ENCODE data around the gene GIGYF2.

GIGYF2 gene

DNA sequence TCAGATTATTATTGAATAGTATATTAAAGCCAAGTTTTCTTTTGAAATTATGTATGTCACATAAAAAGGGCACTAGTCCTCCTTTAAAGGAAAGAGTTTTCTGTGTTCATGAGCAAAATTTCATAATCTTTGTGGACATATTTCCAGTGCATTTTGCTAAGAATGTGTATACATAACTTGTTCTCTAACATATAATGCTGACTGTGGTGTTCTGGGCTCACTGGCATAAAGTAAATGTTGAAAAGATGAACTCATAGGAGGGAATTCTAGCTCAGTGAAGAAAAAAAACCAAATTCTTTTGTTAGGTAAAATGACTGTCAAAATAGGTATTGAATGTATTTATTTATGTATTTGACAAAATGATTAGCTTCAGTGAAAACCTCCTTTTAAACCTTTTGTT lies 73.1 kb downstream of the GIGYF2 start (continued):
- TF ChIP-seq, protein P1, sequence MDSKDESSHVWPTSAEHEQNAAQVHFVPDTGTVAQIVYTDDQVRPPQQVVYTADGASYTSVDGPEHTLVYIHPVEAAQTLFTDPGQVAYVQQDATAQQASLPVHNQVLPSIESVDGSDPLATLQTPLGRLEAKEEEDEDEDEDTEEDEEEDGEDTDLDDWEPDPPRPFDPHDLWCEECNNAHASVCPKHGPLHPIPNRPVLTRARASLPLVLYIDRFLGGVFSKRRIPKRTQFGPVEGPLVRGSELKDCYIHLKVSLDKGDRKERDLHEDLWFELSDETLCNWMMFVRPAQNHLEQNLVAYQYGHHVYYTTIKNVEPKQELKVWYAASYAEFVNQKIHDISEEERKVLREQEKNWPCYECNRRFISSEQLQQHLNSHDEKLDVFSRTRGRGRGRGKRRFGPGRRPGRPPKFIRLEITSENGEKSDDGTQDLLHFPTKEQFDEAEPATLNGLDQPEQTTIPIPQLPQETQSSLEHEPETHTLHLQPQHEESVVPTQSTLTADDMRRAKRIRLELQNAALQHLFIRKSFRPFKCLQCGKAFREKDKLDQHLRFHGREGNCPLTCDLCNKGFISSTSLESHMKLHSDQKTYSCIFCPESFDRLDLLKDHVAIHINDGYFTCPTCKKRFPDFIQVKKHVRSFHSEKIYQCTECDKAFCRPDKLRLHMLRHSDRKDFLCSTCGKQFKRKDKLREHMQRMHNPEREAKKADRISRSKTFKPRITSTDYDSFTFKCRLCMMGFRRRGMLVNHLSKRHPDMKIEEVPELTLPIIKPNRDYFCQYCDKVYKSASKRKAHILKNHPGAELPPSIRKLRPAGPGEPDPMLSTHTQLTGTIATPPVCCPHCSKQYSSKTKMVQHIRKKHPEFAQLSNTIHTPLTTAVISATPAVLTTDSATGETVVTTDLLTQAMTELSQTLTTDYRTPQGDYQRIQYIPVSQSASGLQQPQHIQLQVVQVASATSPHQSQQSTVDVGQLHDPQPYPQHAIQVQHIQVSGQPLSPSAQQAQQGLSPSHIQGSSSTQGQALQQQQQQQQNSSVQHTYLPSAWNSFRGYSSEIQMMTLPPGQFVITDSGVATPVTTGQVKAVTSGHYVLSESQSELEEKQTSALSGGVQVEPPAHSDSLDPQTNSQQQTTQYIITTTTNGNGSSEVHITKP (tag by site-specific recombination; IDR thresholded peaks at IDR 0.05), result no peak
- TF ChIP-seq WT1 (tag by site-specific recombination; IDR thresholded peaks at IDR 0.05) (no peak), ZNF19 (tag by site-specific recombination; IDR thresholded peaks at IDR 0.05; ENCODE audit: low read depth) (no peak), ZNF624 (tag by site-specific recombination; IDR thresholded peaks at IDR 0.05) (no peak), ZNF354C (tag by site-specific recombination; IDR thresholded peaks at IDR 0.05; ENCODE audit: borderline replicate concordance, low read depth) (no peak)

DNA sequence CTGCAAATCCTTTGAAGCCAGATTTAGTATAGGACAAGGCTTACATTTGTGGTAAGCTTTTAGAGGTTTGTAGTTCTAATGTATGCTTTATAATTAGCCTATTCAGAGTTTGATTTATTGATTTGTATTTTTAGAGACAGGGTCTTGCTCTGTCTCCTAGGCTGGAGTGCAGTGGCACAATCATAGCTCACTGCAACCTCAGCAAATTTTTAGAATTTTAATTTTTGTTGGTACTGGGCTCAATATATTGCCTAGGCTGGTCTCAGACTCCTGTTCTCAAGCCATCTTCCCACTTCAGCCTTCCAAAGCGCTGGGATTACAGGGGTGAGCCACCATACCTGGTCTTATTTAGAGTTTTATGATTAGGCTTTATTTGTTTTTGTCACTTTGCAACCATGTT lies 74.7 kb downstream of the GIGYF2 start:
- ChIA-PET POLR2A (no interaction called here), CTCF (interaction anchor here (1.9 kb wide), 1 partner anchor 9 kb away, joined by 7 read pairs; no protein-coding TSS in a partner anchor)
- no peak overlapping the region for H3K4me3 ChIP-seq (ENCODE audit: low read depth, low read length)
- no peak overlapping the region for H3K27ac ChIP-seq (ENCODE audit: extremely low read depth, low read depth, low read length)
- no peak for TF ChIP-seq ZNF423 (tag by site-specific recombination; IDR thresholded peaks at IDR 0.05)
- TF ChIP-seq ZBTB1 (tag by site-specific recombination; IDR thresholded peaks at IDR 0.05), result no peak
- TF ChIP-seq, protein P2, sequence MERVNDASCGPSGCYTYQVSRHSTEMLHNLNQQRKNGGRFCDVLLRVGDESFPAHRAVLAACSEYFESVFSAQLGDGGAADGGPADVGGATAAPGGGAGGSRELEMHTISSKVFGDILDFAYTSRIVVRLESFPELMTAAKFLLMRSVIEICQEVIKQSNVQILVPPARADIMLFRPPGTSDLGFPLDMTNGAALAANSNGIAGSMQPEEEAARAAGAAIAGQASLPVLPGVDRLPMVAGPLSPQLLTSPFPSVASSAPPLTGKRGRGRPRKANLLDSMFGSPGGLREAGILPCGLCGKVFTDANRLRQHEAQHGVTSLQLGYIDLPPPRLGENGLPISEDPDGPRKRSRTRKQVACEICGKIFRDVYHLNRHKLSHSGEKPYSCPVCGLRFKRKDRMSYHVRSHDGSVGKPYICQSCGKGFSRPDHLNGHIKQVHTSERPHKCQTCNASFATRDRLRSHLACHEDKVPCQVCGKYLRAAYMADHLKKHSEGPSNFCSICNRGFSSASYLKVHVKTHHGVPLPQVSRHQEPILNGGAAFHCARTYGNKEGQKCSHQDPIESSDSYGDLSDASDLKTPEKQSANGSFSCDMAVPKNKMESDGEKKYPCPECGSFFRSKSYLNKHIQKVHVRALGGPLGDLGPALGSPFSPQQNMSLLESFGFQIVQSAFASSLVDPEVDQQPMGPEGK (tag by site-specific recombination; IDR thresholded peaks at IDR 0.05), result no peak
- TF ChIP-seq ZNF610 (tag by site-specific recombination; IDR thresholded peaks at IDR 0.05; ENCODE audit: borderline replicate concordance), result no peak
- TF ChIP-seq GLI4 (tag by site-specific recombination; IDR thresholded peaks at IDR 0.05), result no peak
- TF ChIP-seq ZNF596 (tag by site-specific recombination; IDR thresholded peaks at IDR 0.05), result no peak
- TF ChIP-seq PBX3 (CRISPR knock-in tag; IDR thresholded peaks at IDR 0.05), result no peak
- TF ChIP-seq ZIC2 (tag by site-specific recombination; IDR thresholded peaks at IDR 0.05), result no peak
- TF ChIP-seq ZNF777 (tag by site-specific recombination; IDR thresholded peaks at IDR 0.05; ENCODE audit: borderline replicate concordance), result no peak
- TF ChIP-seq ZNF449 (tag by site-specific recombination; IDR thresholded peaks at IDR 0.05), result no peak
- no peak for TF ChIP-seq ZNF707 (tag by site-specific recombination; IDR thresholded peaks at IDR 0.05)
- TF ChIP-seq ZNF670 (tag by site-specific recombination; IDR thresholded peaks at IDR 0.05; ENCODE audit: low read depth), result no peak
- TF ChIP-seq, protein P3, sequence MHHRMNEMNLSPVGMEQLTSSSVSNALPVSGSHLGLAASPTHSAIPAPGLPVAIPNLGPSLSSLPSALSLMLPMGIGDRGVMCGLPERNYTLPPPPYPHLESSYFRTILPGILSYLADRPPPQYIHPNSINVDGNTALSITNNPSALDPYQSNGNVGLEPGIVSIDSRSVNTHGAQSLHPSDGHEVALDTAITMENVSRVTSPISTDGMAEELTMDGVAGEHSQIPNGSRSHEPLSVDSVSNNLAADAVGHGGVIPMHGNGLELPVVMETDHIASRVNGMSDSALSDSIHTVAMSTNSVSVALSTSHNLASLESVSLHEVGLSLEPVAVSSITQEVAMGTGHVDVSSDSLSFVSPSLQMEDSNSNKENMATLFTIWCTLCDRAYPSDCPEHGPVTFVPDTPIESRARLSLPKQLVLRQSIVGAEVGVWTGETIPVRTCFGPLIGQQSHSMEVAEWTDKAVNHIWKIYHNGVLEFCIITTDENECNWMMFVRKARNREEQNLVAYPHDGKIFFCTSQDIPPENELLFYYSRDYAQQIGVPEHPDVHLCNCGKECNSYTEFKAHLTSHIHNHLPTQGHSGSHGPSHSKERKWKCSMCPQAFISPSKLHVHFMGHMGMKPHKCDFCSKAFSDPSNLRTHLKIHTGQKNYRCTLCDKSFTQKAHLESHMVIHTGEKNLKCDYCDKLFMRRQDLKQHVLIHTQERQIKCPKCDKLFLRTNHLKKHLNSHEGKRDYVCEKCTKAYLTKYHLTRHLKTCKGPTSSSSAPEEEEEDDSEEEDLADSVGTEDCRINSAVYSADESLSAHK (tag by site-specific recombination; IDR thresholded peaks at IDR 0.05), result no peak
- no peak for TF ChIP-seq ZNF341 (tag by site-specific recombination; IDR thresholded peaks at IDR 0.05; ENCODE audit: low read depth)
- no peak for TF ChIP-seq ZNF16 (tag by site-specific recombination; IDR thresholded peaks at IDR 0.05; ENCODE audit: low read depth)
- peaks cover 6% of the 10 kb centered on the region; the same call in 1 of the 2 replicates for H3K4me1 ChIP-seq (ENCODE audit: control insufficient read depth, insufficient read depth, low read length)
- peaks cover 13 to 59% of the 10 kb centered on the region in 2 experiments for H3K36me3 ChIP-seq (ENCODE audit: control insufficient read depth in 2 of 2, insufficient read depth in 1 of 2, low read length in 2 of 2)
- no peaks in the 10 kb centered on the region for H3K9me3 ChIP-seq (ENCODE audit: control insufficient read depth, insufficient read depth, low read depth, low read length)

All from HEK293 (cell line).